Right atrium auricular region (tissue), 2 donors: Measurements from ENCODE around the gene CTXN1. TPM values are rescaled to one million over a fixed set of nuclear protein-coding genes. Genes with fewer than 3 reads are reported as not detected.

Experiments used
- DNase-seq: peaks from one replicate; pipeline ENCODE4 v3.0.0-alpha.2; 2019; ENCODE audit warnings: low spot score
- H3K27ac ChIP-seq, 2 donors: fragments of 200-600 bp; sonication (generic); 1 replicate in 1 of 2; 2 replicates in 1 of 2; pipeline ENCODE4 v1.5.1; 2016 to 2019
- H3K27me3 ChIP-seq, 2 donors: fragments of 200-600 bp; sonication (generic); one replicate each; pipeline versions ENCODE4 v1.5.1 to v1.6.0; 2017 to 2019
- H3K36me3 ChIP-seq: fragments of 200-600 bp; sonication (generic); one replicate; pipeline ENCODE4 v1.5.1; 2016
- H3K4me1 ChIP-seq, 2 donors: fragments of 200-600 bp; sonication (generic); one replicate each; pipeline versions ENCODE4 v1.5.1 to v1.6.0; 2017 to 2019
- H3K4me3 ChIP-seq, 2 donors: fragments of 200-600 bp; sonication (generic); 1 replicate in 1 of 2; 2 replicates in 1 of 2; pipeline ENCODE4 v1.5.1; 2017 to 2019; ENCODE audit warnings: mild to moderate bottlenecking in 1 of 2, moderate library complexity in 1 of 2
- H3K9me3 ChIP-seq, 2 donors: fragments of 200-600 bp; sonication (generic); one replicate each; pipeline ENCODE4 v1.5.1; 2019
- total RNA-seq, 2 donors: library from RNA; depleted of rRNA; stranded (reverse); fragments of >200 nt; gene quantifications; one replicate each; pipeline ENCODE4 v1.1.0, GENCODE V29; 2016
- TF ChIP-seq, protein P1 (sequence below), 2 donors: fragments of 200-600 bp; sonication (generic); IDR thresholded peaks; one replicate each; pipeline ENCODE4 v1.5.1; 2019; ENCODE audit warnings: antibody characterized with exemption in 2 of 2

The CTXN1 gene
- total RNA-seq, 2 donors from 2014 or later, result 1.7 to 4.2 TPM

DNA sequence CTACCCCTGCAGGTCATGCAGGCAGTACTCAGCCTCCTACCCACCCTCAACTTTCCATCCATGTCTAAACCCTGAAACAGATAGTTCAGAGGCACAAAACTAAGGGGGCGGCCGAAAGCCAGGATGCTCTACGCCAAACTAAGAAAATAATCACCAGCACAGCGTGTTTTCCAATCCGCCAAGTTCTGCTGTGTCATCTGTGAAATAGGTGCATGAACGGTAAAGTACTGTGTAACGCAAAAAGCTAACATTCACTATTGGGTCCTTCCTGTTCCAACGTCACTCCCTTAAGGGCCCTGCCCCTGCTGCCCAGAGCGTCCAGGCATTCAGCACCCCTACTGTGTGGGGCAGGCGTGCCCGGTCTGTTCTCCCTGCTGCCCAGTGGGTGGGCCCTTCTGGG is 29.8 kb upstream of the CTXN1 start:
- Histone ChIP-seq H3K9me3 (no peaks in the 10 kb centered on the region), H3K27ac (no peak overlapping the region), H3K4me3 (no peak overlapping the region), H3K4me1 (peaks cover 0 to 7% of the 10 kb centered on the region in 2 donors), H3K27me3 (no peaks in the 10 kb centered on the region), H3K36me3 (peaks cover under 1% of the 10 kb centered on the region)
- no peak for DNase-seq
- TF ChIP-seq, protein P1, sequence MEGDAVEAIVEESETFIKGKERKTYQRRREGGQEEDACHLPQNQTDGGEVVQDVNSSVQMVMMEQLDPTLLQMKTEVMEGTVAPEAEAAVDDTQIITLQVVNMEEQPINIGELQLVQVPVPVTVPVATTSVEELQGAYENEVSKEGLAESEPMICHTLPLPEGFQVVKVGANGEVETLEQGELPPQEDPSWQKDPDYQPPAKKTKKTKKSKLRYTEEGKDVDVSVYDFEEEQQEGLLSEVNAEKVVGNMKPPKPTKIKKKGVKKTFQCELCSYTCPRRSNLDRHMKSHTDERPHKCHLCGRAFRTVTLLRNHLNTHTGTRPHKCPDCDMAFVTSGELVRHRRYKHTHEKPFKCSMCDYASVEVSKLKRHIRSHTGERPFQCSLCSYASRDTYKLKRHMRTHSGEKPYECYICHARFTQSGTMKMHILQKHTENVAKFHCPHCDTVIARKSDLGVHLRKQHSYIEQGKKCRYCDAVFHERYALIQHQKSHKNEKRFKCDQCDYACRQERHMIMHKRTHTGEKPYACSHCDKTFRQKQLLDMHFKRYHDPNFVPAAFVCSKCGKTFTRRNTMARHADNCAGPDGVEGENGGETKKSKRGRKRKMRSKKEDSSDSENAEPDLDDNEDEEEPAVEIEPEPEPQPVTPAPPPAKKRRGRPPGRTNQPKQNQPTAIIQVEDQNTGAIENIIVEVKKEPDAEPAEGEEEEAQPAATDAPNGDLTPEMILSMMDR (IDR thresholded peaks at IDR 0.05), result no peak

DNA sequence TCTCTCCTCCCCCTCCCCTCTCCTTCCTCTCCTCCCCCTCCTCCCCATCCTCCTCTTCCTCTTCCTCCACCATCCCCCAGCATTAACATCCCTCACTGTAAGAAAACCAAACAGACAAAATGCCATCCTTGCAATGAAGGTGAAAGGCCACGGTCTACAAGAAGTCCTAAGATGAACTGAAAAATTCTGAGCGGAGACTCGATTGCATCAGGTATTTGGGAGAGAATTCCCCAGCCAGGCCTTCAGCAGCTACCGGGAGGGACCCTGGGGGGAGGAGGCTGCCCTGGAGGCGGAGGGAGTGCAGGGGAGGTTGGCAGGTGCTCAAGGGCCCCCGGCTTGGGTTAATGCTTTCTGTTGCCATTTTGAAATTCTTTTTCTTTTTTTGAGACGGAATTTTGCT is 27.6 kb upstream of the CTXN1 start:
- H3K27me3 ChIP-seq, result no peaks in the 10 kb centered on the region
- no peak for DNase-seq
- H3K36me3 ChIP-seq, result no peaks in the 10 kb centered on the region
- TF ChIP-seq, protein P1 (IDR thresholded peaks at IDR 0.05), result no peak
- no peak overlapping the region for H3K4me3 ChIP-seq
- H3K27ac ChIP-seq, result no peak overlapping the region
- peaks cover 0 to 7% of the 10 kb centered on the region in 2 donors for H3K4me1 ChIP-seq
- H3K9me3 ChIP-seq, result no peaks in the 10 kb centered on the region

DNA sequence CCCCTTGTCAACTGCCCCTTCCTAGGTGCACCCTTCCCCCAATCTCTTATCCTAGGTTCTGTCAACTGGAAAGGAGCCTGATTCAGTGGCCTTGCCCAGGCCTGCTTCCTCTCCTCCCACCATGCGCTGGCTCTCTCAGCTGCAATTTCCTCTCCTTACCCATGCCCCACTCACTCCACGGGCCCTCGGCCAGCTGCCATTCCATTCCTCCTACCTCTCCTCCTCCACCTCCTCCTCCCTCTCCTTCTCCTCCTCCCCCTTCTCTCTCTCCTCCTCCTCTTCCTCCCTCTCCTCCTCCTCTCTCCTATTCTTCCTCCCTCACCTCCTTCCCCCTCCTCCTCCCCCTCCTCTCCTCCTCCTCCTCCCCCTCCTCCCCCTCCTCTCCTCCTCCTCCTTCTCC is 27.1 kb upstream of the CTXN1 start:
- peaks cover 0 to 7% of the 10 kb centered on the region in 2 donors for H3K4me1 ChIP-seq
- no peak for DNase-seq

DNA sequence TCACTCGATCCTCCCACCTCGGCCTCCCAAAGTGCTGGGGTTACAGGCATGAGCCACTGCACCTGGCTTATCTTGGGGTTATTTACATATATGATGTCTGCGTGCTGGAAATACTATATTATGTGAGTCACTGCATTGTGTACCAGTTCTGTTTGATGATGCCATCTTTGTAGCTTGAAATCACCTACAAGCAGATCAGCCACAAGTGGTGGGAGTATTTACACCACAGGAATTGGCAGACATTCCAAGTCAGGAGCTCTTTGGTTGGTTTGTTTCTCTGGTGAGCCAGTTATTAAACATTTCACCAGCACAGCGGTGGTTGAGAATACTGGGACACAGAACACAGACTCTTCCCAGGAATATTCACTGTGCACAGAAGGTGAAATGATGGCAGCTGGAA is 22.0 kb upstream of the CTXN1 start:
- H3K27ac ChIP-seq, result no peak overlapping the region
- H3K36me3 ChIP-seq, result no peaks in the 10 kb centered on the region
- TF ChIP-seq, protein P1 (IDR thresholded peaks at IDR 0.05), result no peak
- no peak overlapping the region for H3K4me3 ChIP-seq
- no peak for DNase-seq
- no peaks in the 10 kb centered on the region for H3K27me3 ChIP-seq
- H3K4me1 ChIP-seq, result peaks cover 0 to 7% of the 10 kb centered on the region in 2 donors
- no peaks in the 10 kb centered on the region for H3K9me3 ChIP-seq

More for the DNA sequence above, 27.1 kb upstream of the CTXN1 start:
- Histone ChIP-seq H3K9me3 (no peaks in the 10 kb centered on the region), H3K27ac (no peak overlapping the region), H3K36me3 (no peaks in the 10 kb centered on the region), H3K27me3 (no peaks in the 10 kb centered on the region), H3K4me3 (no peak overlapping the region)
- TF ChIP-seq, protein P1 (IDR thresholded peaks at IDR 0.05), result no peak

DNA sequence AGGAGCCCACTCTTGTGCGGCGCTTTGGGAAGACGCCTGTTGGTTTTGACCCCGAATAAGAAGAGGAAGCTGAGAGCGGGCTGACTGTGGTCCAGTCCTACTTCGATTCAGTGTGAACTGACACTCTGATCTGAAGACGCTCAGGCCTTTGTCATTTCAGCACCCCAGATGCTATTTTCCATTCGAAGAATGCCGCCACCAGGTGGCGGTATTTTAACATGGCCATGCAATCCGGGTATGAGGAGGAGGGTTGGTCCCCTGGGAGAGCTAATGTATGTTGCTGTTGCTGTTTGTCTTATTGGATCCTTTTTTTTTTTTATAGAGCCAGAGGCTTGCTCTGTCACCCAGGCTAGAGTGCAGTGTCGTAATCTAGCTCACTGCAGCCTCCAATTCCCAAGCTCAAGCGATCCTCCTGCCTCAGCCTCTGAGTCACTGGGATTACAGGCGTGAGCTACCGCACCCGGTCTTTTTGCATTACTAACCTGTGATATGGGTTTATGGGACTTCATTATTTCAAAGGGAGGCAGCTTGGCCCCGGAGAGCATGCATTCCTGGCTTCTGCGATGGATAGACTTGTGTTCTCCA is 18.3 kb upstream of the CTXN1 start:
- Histone ChIP-seq H3K9me3 (no peaks in the 10 kb centered on the region), H3K4me3 (peak overlapping the region; percentile 47 to 81), H3K27me3 (no peaks in the 10 kb centered on the region), H3K36me3 (peaks cover 12% of the 10 kb centered on the region), H3K27ac (peak overlapping the region; percentile 90 to 95), H3K4me1 (peaks cover 0 to 29% of the 10 kb centered on the region in 2 donors)
- TF ChIP-seq, protein P1 (IDR thresholded peaks at IDR 0.05), result peak; percentile 65 to 92
- DNase-seq, result peak; percentile 91
